ENCODE data around the gene ELL2. TPM values are rescaled to one million over a fixed set of nuclear protein-coding genes. Genes with fewer than 3 reads are reported as not detected.
"Not testable (repeated sequence)": the region's sequence is repeated elsewhere in the genome, so short reads cannot be mapped to it uniquely, and the experiment has no call there.

ELL2 gene
- polyA plus RNA-seq, 1 donor, result 3.3 TPM

DNA sequence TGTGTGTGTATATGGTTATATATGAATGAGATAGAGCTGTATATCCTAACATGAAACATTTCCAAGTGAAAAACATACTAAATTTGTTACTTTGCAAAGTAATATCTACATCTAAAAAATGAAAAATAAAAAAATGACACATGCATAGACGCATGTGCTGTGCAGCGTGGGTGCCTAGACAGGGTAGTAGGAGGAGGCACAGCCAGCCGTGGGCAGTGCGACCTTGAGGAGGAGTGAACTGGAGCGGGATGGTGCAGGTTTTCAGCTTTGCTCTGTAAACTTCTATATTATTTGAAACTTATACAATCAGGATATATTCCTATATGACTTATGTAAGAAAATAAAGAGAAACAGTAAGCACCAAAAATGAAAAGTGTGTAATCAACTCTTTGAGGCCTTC lies 124.2 kb downstream of the ELL2 start:
- no peak for DNase-seq

DNA sequence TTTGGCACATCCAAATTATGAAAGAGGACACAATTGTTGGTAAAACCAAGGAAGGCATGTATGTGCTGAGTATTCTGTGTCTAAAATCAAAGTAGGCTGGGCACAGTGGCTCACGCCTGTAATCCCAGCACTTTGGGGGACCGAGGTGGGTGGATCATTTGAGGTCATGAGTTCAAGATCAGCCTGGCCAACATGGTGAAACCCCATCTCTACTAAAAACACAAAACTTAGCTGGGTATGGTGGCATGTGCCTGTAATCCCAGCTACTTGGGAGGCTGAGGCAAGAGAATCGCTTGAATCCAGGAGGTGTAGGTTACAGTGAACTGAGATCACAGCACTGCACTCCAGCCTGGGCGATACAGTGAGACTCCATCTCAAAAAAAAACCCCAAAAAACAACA lies 124.7 kb downstream of the ELL2 start:
- DNase-seq, result not testable (repeated sequence)

DNA sequence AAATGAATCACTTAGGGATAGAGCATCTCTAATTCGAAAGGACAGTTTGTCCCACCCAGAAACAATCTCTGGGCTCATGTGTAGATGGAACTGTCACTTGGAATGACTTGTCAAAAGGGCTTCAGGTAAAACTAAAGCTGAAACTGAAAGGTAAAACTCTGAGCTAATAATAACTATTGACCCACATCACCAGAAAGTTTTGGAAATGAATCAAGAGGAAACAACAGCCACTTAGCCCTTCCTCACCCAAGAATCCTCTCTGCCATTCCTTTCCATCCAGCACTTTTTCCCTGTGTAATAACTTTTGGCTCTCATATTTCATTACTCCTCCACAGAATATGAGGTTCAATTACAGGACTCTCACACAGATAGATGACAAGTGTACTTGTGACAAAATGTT lies 125.1 kb downstream of the ELL2 start:
- DNase-seq, result no peak

GRCh38 chr5:95835682-95836385 lies 125.8 kb downstream of the ELL2 start:
- DNase-seq, result no peak

Other genes starting within 250 kb of the ELL2 start
- 96.9 TPM for gene RHOBTB3, start 230.5 kb downstream of the ELL2 start, polyA plus RNA-seq (ENCODE audit: insufficient read length)
- 11.3 TPM for gene GLRX, start 139.1 kb downstream of the ELL2 start, polyA plus RNA-seq (ENCODE audit: insufficient read length)